RWPE2 (cell line): ENCODE measurements around the gene DGCR8.

Experiments
- ATAC-seq: fragments of 200-7000 bp; cut with Tn5 transposase; 3 replicates; pipeline ENCODE4 v1.9.1; 2021; ENCODE audit warnings: low read depth
- DNase-seq: peaks from one replicate; pipeline ENCODE4 v3.0.0-alpha.2; 2020; ENCODE audit warnings: low spot score
- H3K27ac ChIP-seq: fragments of 450-650 bp; 2 replicates; pipeline ENCODE4 v1.5.1; 2017; ENCODE audit warnings: mild to moderate bottlenecking; ENCODE audit not compliant: poor library complexity, severe bottlenecking
- H3K27me3 ChIP-seq: fragments of 250-450 bp; sonication (Bioruptor Pico); 2 replicates; pipeline ENCODE4 v1.5.1; 2021; ENCODE audit warnings: mild to moderate bottlenecking, moderate library complexity; ENCODE audit not compliant: insufficient read depth, poor library complexity, severe bottlenecking
- H3K36me3 ChIP-seq: fragments of 250-450 bp; sonication (Bioruptor Pico); 2 replicates; pipeline ENCODE4 v1.5.1; 2020; ENCODE audit warnings: low read depth, mild to moderate bottlenecking, moderate library complexity
- H3K4me1 ChIP-seq: fragments of 250-450 bp; sonication (Bioruptor Pico); 2 replicates; pipeline ENCODE4 v1.5.1; 2021; ENCODE audit warnings: mild to moderate bottlenecking, moderate library complexity; ENCODE audit not compliant: insufficient read depth, poor library complexity, severe bottlenecking
- H3K4me3 ChIP-seq: fragments of 250-450 bp; sonication (Bioruptor Pico); 2 replicates; pipeline ENCODE4 v1.5.1; 2021; ENCODE audit warnings: mild to moderate bottlenecking, moderate library complexity; ENCODE audit not compliant: severe bottlenecking
- H3K9me3 ChIP-seq: fragments of 250-450 bp; sonication (Bioruptor Pico); 2 replicates; pipeline ENCODE4 v1.5.1; 2021; ENCODE audit warnings: mild to moderate bottlenecking, moderate library complexity; ENCODE audit not compliant: severe bottlenecking
- TF ChIP-seq, protein P1 (sequence below): fragments of 450-650 bp; IDR thresholded peaks from one replicate; pipeline ENCODE4 v1.5.1; 2017; ENCODE audit warnings: mild to moderate bottlenecking, moderate library complexity; ENCODE audit not compliant: poor library complexity, severe bottlenecking

DGCR8 gene

GRCh38 chr22:20079745-20080444, at the start of gene DGCR8:
Gene DGCR8 (plus strand): TSS chr22:20080241. CDS start chr22:20085964, 5,723 bp downstream.
- peak within 1 kb of the TSS; percentile 100 for H3K4me3 ChIP-seq
- DNase-seq, result peak; percentile 94
- TF ChIP-seq, protein P1, sequence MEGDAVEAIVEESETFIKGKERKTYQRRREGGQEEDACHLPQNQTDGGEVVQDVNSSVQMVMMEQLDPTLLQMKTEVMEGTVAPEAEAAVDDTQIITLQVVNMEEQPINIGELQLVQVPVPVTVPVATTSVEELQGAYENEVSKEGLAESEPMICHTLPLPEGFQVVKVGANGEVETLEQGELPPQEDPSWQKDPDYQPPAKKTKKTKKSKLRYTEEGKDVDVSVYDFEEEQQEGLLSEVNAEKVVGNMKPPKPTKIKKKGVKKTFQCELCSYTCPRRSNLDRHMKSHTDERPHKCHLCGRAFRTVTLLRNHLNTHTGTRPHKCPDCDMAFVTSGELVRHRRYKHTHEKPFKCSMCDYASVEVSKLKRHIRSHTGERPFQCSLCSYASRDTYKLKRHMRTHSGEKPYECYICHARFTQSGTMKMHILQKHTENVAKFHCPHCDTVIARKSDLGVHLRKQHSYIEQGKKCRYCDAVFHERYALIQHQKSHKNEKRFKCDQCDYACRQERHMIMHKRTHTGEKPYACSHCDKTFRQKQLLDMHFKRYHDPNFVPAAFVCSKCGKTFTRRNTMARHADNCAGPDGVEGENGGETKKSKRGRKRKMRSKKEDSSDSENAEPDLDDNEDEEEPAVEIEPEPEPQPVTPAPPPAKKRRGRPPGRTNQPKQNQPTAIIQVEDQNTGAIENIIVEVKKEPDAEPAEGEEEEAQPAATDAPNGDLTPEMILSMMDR, result no peak
- peaks cover 3% of the 10 kb centered on the region for H3K4me1 ChIP-seq
- no peaks in the 10 kb centered on the region for H3K27me3 ChIP-seq
- ATAC-seq, result peak; percentile 91
- no peaks in the 10 kb centered on the region for H3K9me3 ChIP-seq
- peak within 1 kb of the TSS; percentile 88 for H3K27ac ChIP-seq
- peaks cover 34% of the 10 kb centered on the region for H3K36me3 ChIP-seq

GRCh38 chr22:20031732-20032406, 48.2 kb upstream of the DGCR8 start:
- Histone ChIP-seq H3K27me3 (no peaks in the 10 kb centered on the region), H3K36me3 (no peaks in the 10 kb centered on the region), H3K4me3 (no peak overlapping the region), H3K9me3 (no peaks in the 10 kb centered on the region), H3K27ac (no peak overlapping the region), H3K4me1 (peaks cover 7% of the 10 kb centered on the region)
- DNase-seq (peak; percentile 75), ATAC-seq (peak; percentile 79)
- TF ChIP-seq, protein P1, result no peak

GRCh38 chr22:20032407-20032991, 47.5 kb upstream of the DGCR8 start:
- 0 out of 2 replicates have a peak, but pooled peaks cover 3% of the 10 kb centered on the region for H3K36me3 ChIP-seq
- H3K27me3 ChIP-seq, result no peaks in the 10 kb centered on the region
- no peaks in the 10 kb centered on the region for H3K9me3 ChIP-seq
- DNase-seq (peak; percentile 57), ATAC-seq (no peak)
- H3K27ac ChIP-seq, result no peak overlapping the region
- TF ChIP-seq, protein P1, result no peak
- peaks cover 7% of the 10 kb centered on the region for H3K4me1 ChIP-seq
- no peak overlapping the region for H3K4me3 ChIP-seq

- ATAC-seq (no peak), DNase-seq (peak; percentile 46)
- Histone ChIP-seq H3K4me3 (no peak overlapping the region), H3K4me1 (peaks cover 7% of the 10 kb centered on the region), H3K27ac (no peak overlapping the region), H3K9me3 (no peaks in the 10 kb centered on the region), H3K36me3 (0 out of 2 replicates have a peak, but pooled peaks cover 4% of the 10 kb centered on the region), H3K27me3 (no peaks in the 10 kb centered on the region)
- TF ChIP-seq, protein P1, result no peak
Observed at GRCh38 chr22:20033045-20033706, 46.9 kb upstream of the DGCR8 start.
